Fibroblast of lung (primary cell): Measurements from ENCODE around the gene ZBTB22. TPM values are rescaled to one million over a fixed set of nuclear protein-coding genes. Genes with fewer than 3 reads are reported as not detected.
"Not testable (repeated sequence)": the region's sequence is repeated elsewhere in the genome, so short reads cannot be mapped to it uniquely, and the experiment has no call there.

Source experiments
- DNase-seq, 2 donors: peaks; one replicate each; pipeline versions ENCODE4 v3.0.0 to v3.0.0-alpha.2; 2010; ENCODE audit warnings: low read depth in 2 of 2
- H2AFZ ChIP-seq: 2 replicates; pipeline ENCODE4 v1.5.1; 2012; ENCODE audit warnings: low read length, control low read depth, inconsistent platforms
- H3K27ac ChIP-seq: 2 replicates; pipeline ENCODE4 v1.5.1; 2011; ENCODE audit warnings: low read length, control low read depth; ENCODE audit not compliant: insufficient read depth
- H3K27me3 ChIP-seq: 2 replicates; pipeline ENCODE4 v1.5.1; 2011; ENCODE audit warnings: mild to moderate bottlenecking, low read length; ENCODE audit not compliant: control insufficient read depth, insufficient read depth
- H3K36me3 ChIP-seq: 2 replicates; pipeline ENCODE4 v1.5.1; 2011; ENCODE audit warnings: low read length; ENCODE audit not compliant: control insufficient read depth, insufficient read depth
- H3K4me1 ChIP-seq: 2 replicates; pipeline ENCODE4 v1.5.1; 2011; ENCODE audit warnings: low read length; ENCODE audit not compliant: control insufficient read depth, insufficient read depth; ENCODE audit errors: extremely low read depth
- H3K4me2 ChIP-seq: 2 replicates; pipeline ENCODE4 v1.5.1; 2011; ENCODE audit warnings: low read length, control low read depth; ENCODE audit not compliant: insufficient read depth; ENCODE audit errors: extremely low read depth
- H3K4me3 ChIP-seq, 4 experiments: fragments of 200-600 bp in 1 of 4; sonication (generic) in 1 of 4; replicated peaks in 1 of 4; 2 replicates each; pipeline ENCODE4 v1.5.1; 2011 to 2016; ENCODE audit warnings: low read length in 4 of 4, low read depth in 3 of 4, mild to moderate bottlenecking in 3 of 4, control low read depth in 2 of 4, inconsistent platforms in 1 of 4, mixed read lengths in 1 of 4; ENCODE audit not compliant: insufficient read depth in 1 of 4; ENCODE audit errors: control extremely low read depth in 1 of 4
- H3K79me2 ChIP-seq: 2 replicates; pipeline ENCODE4 v1.5.1; 2012; ENCODE audit warnings: mild to moderate bottlenecking, low read length, inconsistent platforms; ENCODE audit not compliant: control insufficient read depth, insufficient read depth
- H3K9ac ChIP-seq: 2 replicates; pipeline ENCODE4 v1.5.1; 2011; ENCODE audit warnings: mild to moderate bottlenecking, low read length, control low read depth; ENCODE audit not compliant: insufficient read depth
- H3K9me3 ChIP-seq: 2 replicates; pipeline ENCODE4 v1.5.1; 2012; ENCODE audit warnings: low read depth, low read length; ENCODE audit not compliant: control insufficient read depth, insufficient read depth
- H4K20me1 ChIP-seq: 2 replicates; pipeline ENCODE4 v1.5.1; 2011; ENCODE audit warnings: low read length; ENCODE audit not compliant: control insufficient read depth, insufficient read depth; ENCODE audit errors: extremely low read depth
- CTCF ChIP-seq, 2 donors: IDR thresholded peaks in 1 of 2; conservative IDR thresholded peaks in 1 of 2; 1 replicate in 1 of 2; 2 replicates in 1 of 2; pipeline ENCODE4 v1.5.1; 2011 to 2012; ENCODE audit warnings: low read length in 2 of 2, control low read depth in 1 of 2, inconsistent platforms in 1 of 2, low read depth in 1 of 2, mild to moderate bottlenecking in 1 of 2
- EZH2 ChIP-seq: IDR thresholded peaks from 2 replicates; pipeline ENCODE4 v1.5.1; 2012; ENCODE audit warnings: low read length, control low read depth, mild to moderate bottlenecking; ENCODE audit errors: missing control alignments
- polyA plus RNA-seq, 2 donors: library from polyadenylated mRNA; depleted of rRNA in 1 of 2; stranded (reverse) in 1 of 2; unstranded in 1 of 2; fragments of >200 nt; gene quantifications; 2 replicates each; pipeline ENCODE4 v1.2.1, GENCODE V29; 2011 to 2012; ENCODE audit warnings: missing spikeins in 1 of 2
- total RNA-seq: library from RNA; depleted of rRNA; stranded (reverse); fragments of >200 nt; gene quantifications from 2 replicates; pipeline ENCODE4 v1.2.1, GENCODE V29; 2014

The ZBTB22 gene
- total and polyA plus RNA-seq, 2 donors (not counting 1 experiment from before 2014, with no cell fraction given): 8.9 to 31.2 TPM

DNA sequence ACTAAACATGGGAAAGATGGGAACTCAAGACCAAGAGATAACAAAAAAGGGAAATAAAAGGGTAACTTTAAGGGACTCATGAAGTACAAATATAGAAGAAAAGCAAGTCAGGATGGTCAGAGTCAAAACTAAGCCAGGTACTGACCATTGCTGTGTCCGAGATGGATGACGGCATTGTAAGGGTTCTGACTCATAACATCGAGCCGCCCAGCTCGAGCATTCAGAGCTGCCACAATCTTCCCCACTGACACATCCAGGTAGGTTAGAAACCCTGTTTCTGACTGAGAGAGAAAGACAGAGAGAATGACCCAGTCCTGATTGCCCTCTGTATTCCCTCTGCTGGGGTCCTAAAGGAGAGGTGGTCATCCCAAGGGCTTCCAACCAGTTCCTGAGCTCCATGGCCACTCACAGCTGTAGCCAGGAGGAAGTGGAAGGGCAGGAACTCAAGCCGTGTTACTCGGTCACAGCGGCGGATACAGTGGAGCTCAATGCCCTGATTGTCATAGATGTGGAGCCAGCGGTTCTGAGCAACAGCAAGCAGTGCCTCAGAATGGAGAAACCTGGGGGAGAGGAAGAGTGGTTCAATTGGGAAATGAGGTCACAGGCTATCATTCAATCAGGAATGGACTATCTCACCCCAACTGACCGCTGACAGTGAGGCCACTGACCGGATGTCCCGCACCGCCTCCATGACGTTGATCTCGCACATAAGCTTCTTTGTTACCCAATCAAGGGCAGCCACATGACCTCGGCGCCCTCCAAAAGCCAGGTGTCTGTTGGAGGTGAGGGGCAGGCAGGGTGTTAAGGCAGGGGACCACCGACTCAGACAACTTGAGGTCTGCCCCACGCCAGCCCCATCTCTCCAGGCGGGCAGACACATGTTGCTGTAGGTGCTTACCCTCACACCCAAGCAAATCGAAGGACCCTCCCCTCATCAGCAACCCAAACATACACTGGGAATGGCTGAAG lies 30.3 kb downstream of the ZBTB22 start:
- H3K27ac ChIP-seq: no peak overlapping the region
- H3K79me2 ChIP-seq: peaks cover 31% of the 10 kb centered on the region
- no peak for DNase-seq
- H3K36me3 ChIP-seq: peaks cover 24% of the 10 kb centered on the region
- H2AFZ ChIP-seq: no peak overlapping the region
- no peak overlapping the region for H3K4me2 ChIP-seq
- H4K20me1 ChIP-seq: no peaks in the 10 kb centered on the region
- no peaks in the 10 kb centered on the region for H3K27me3 ChIP-seq
- H3K4me3 ChIP-seq: no peak overlapping the region
- peaks cover 11% of the 10 kb centered on the region for H3K4me1 ChIP-seq
- TF ChIP-seq CTCF (conservative IDR thresholded peaks at IDR 0.05 in 1 of 2, IDR thresholded peaks at IDR 0.05 in 1 of 2; ENCODE audit: low read depth in 1 of 2, low read length in 2 of 2): no peak
- no peak for TF ChIP-seq EZH2
- no peaks in the 10 kb centered on the region for H3K9me3 ChIP-seq
- H3K9ac ChIP-seq: no peak overlapping the region

DNA sequence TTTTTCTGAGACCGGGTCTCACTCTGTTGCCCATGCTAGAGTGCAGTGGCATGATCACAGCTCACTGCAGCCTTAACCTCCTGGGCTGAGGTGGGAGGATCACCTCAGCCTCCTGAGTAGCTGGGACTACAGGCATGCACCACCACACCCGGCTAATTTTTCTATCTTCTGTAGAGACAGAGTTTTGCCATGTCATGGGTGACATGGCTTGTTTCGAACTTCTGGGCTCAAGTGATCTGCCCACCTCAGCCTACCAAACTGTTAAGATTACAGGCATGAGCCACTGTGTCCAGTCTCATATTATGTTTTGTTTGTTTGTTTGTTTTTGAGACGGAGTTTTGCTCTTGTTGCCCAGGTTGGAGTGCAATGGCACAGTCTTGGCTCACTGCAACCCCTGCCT lies 32.3 kb downstream of the ZBTB22 start:
- H3K27ac ChIP-seq, H3K4me3 ChIP-seq, H3K9me3 ChIP-seq, H2AFZ ChIP-seq, H4K20me1 ChIP-seq, H3K9ac ChIP-seq, H3K4me1 ChIP-seq, DNase-seq, H3K27me3 ChIP-seq, H3K4me2 ChIP-seq: not testable (repeated sequence)
- H3K36me3 ChIP-seq: peaks cover 24% of the 10 kb centered on the region
- peaks cover 27% of the 10 kb centered on the region for H3K79me2 ChIP-seq

DNA sequence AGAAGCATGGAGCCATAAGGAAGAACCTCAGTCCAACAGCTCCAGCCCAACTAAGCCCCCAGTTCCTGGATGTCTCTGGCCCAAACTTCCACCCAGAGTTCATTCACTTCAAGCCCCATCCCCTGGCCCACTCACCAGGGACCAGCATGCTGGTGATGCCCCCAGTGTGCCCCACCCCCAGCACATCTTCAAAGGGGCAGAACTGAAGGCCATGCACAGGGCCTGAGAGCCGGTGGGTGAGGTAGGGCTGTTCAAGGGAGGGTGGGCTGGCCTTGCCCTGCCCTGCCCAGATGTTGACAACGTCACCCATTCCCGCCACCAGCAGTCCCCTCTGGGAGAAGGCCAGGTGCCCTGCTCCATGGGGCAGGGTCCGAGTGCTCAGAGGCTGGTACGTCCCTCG lies 37.0 kb downstream of the ZBTB22 start:
- no peak for DNase-seq
- Histone ChIP-seq H4K20me1 (no peaks in the 10 kb centered on the region), H3K4me3 (no peak overlapping the region), H3K27ac (no peak overlapping the region), H3K36me3 (peaks cover 31% of the 10 kb centered on the region), H3K79me2 (peaks cover 4% of the 10 kb centered on the region), H3K9me3 (no peaks in the 10 kb centered on the region), H3K4me2 (no peak overlapping the region), H2AFZ (no peak overlapping the region), H3K27me3 (no peaks in the 10 kb centered on the region), H3K4me1 (peaks cover 9% of the 10 kb centered on the region), H3K9ac (no peak overlapping the region)
- TF ChIP-seq EZH2 (no peak), CTCF (conservative IDR thresholded peaks at IDR 0.05 in 1 of 2, IDR thresholded peaks at IDR 0.05 in 1 of 2; ENCODE audit: low read depth in 1 of 2, low read length in 2 of 2) (no peak)
